NCI-H2227 (cell line): Measurements from ENCODE around the gene RNF213.
A peak's percentile ranks its signal among the peaks of the same experiment; 100 is the strongest.

Experiments used
- DNase-seq: peaks from one replicate; lab custom pipeline; 2025; ENCODE audit not compliant: unreplicated experiment; lab: John Stamatoyannopoulos, UW

Gene RNF213

DNA sequence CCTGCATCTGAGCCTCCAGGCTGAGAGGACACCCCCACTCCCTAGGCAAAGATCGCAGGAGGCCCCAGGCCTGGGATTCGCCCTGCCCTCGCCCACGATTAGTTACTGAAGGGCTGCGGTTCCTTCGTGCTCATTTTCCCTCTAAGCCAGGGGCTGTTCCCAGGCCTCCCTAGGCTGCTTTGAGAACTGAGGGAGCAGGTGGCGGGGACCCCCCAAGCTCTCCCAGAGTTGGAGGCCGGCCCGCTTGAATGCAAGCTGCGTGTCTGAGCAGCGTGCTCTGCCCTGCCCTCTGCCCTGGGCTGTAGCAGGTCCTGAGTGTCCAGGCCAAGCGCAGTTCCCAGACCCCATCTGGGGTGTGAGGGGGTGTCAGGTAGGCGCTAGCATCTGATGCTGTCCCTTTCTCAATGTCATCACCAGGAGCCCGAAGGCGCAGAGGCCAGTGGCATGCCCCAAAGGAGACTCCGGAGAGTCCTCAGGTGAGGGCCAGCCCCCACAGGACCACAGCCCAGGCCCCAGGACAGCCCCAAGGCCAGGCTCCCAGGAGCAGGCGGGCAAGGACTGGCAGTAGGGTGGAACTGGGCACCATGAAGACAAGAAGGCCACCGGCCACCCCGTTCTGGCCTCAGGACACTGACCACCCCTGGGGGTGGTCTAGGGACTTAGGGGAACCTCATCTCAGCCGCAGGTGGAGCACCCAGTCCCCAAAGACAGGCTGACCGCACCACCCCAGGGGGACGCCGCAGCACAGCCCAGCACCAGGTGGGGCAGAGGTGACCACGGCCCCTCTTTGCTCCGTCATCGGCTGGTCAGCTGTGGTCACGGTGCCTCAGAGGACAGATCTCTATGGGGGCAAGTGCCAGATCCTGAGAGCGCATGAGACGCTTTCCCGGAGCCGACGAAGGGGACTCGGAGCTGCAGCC is 169.0 kb downstream of the RNF213 start:
- DNase-seq: no peak

DNA sequence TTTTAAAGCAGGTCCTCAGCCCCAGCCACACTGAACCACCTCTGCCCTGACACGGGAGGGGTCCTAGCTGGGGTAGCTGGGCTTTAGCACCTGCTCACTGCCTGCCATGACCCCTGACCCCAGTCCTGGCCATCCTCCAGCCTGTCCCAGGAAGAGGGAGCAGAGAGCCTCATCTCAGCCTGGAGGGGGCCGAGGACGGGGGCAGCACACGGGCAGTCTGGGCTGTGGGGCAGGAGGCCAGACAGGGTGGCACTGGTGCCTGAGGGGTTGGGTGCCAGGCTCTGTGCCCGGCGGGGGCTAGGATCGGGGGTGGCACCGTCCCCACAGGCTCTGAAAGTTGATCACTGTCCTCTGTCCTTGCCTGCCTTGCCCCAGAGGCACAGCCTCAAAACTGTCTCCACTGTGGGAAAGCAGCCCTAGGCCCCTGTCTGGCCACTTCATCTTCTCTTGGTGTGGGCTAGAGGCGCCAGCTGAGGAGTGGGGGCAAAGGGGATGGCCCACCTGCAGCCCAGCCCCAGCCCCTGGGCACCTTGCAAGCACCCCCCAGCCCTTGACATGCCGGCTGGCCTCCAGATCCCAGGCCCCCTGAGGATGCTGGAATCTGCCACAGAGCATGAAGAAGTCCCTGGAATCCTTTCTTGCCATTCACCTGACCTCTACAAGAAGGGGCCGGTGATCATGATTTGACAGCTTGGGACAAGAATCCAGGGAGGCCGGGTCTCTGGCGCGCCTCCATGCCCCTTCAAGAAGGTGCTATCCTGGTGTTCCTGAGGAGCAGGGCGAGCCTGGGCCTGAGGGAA is 170.0 kb downstream of the RNF213 start:
- DNase-seq: no peak

DNA sequence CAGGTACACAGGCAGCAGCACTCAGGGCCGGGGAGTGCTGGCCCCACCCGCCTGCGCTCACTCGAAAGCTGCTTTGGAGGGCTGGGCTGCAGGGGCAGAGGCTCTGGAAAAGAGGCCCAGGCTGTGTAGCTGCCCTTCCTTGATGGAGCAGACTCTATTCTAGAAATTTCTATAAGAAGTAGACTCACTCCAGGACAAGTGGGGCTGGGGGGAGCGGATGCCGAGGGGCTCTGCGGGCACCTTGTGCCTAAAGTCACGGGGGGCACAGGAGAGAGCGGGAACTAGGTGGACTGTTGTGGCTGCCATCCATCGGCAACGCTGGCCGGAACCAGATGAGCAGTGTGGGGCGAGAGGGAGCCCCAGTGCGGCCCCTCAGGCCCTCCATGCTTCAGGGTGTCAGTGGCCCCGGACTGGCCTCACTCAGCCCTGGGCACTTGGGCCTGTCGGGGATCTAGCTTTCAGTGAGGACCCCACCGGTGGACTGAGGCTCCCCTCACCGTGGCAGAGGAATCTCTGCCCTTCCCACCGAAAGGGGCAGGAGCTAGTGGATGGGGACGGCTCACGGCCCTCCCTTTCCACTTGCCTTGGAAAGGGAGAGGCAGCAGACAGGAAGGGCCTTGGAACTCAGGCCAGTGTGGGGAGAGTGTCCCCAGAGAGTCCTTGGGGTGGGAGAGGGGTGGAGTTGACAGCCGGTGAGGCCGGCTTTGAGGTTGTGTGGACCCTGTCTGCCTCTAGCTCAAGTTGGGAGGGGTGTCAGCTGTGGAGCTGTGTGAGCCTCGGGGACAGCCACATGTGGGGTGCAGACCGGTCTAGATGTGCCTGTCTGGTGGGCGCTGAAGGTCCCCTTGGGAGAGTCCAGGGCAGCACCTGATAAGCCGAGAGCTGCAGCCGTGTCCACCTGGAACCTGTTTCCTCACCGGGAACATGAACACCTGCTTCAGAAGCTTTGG is 170.9 kb downstream of the RNF213 start:
- no peak for DNase-seq

DNA sequence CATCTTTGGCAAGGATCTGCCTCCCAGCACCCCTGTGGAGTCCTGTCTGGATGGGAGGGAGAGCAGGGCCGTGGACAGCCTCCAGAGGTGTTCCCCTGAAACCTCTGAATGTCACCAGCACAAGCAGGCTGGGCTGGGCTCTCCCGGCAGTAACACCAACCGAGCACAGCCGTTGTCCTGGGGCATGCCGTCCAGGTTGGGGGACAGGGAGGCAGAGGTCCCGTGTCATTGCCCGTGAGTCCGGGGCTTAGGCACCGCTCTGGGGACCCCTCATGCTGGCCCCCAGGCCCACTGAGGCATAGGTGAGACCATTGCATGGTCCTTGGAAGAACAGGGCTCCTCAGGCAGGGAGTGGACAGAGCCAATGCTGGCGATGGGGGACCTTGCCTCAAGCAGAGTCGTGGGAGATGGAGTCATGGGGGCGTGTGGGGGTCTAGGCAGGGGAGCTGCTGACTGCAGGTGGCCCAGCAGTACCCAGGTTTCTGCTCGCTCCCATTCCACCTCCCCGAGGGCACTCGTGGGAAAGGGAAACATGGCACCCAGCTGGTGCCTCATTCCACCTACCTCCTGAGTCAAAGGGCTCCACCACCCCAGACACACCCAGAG is 171.8 kb downstream of the RNF213 start:
- DNase-seq: no peak

DNA sequence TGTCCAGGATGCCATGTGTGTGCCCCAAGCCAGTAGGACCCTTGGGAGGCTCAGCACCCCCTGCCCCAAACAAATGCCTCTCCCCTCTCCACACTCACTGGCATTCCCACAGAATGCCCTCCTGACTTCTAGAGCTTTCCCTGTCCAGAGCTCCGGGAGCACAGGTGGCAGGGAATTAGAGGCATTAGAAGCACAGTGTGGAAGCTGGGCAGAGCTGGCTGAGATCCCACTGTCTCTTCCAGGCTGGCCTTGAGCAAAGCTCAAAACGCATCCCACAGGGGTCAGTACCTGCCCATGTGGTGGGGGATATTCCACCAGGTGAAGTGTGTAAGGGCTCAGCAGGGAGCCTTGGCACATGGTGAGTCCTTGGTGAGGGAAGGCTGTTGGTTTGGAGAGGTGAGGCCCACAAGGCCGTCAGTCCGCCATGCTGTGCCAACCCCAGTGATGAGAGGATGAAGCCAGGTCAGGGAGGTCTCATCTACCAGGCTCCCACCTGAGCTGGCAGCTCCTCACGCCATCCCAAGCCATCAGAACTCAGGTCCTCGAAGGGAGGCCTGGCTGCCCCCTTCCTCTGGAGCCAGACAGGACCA is 172.4 kb downstream of the RNF213 start:
- no peak for DNase-seq

DNA sequence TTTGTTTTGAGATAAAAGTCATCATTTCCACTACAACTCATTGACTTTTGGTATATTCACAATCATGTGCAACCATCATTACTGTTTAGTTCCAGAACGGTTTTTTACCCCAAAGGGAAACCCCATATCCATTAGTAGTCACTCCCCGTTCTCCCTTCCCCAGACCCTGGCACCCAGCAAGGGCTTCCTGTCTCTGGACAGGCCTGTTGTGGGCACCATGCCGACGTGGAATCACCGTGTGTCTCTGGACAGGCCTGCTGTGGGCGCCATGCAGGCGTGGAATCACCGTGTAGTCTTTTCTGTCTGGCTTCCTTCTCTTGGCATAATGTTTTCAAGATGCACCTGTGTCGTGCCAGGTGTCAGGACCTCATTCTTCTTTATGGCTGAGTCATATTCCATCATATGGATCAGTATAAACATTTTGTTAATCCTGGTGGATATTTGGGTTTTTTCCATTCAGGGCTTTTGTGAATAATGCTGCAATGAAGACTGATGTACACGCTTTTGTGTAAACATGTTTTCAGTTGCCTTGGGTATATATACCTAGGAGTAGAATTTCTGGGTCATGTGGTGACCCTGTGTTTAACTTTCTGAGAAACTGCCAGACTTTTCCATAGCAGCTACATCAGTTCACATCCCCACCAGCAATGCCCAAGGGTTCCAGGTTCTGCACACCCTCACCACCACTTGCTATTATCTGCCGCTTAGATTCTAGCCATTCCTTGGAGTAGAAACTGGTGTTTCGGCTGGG is 173.4 kb downstream of the RNF213 start:
- DNase-seq: no peak

DNA sequence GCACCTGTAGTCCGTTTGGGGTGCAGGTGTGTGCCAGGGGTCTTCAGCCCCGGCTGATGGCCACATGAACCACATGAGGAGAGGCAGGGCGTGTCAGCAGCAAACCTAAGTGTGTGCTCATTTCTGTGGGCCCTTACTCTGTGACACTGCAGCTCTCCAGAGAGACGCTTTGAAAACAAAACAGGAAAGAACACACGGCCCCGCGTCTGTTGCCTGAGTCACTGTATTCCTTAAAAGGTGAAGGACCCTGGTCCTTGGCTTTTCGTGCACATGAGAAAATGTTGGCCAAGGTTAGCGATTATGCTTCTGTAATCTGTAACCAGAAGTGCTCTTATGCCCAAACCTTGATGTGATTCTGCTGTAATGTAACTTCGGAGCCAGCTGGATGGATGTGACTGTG is 176.9 kb downstream of the RNF213 start:
- DNase-seq: no peak

DNA sequence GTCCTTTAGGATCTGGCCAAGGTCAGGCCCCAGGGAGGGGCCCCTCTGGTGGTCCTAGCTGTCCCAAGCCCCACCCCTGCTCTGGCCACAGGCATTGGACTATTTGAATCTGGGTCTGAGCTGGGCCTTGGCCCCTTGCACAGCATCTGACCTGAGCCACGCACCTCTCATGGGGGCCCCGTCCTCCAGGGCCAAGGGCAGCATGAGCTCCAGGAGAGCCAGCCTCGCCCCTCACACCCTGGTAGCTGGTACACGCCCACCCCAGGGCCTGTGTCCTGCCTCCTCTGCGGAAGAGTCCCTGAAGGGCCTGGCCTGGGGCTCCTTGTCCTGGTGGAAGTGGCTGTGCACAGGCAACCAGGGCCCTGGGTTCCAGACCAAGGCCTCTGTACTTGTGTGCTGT is 178.2 kb downstream of the RNF213 start:
- DNase-seq: no peak

DNA sequence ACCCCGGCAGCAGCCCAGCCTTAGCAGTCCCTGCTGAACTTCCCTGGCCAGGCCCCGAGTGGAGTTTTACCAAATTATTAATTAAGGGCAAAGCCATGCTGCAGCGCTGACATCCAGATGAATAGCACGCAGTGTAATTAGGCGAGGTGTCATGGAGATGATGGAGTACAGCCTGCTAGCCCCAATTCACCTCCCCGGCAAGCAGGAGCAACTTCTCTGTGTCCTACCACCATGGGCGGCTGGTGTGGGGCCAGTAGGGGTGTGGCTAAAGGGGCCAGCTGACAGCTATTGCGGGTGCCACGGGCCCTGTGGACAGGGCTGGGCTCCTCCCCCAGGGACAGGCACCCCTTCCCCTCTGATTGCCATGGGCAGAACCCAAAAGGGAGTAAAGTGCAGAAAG is 178.8 kb downstream of the RNF213 start:
- no peak for DNase-seq

DNA sequence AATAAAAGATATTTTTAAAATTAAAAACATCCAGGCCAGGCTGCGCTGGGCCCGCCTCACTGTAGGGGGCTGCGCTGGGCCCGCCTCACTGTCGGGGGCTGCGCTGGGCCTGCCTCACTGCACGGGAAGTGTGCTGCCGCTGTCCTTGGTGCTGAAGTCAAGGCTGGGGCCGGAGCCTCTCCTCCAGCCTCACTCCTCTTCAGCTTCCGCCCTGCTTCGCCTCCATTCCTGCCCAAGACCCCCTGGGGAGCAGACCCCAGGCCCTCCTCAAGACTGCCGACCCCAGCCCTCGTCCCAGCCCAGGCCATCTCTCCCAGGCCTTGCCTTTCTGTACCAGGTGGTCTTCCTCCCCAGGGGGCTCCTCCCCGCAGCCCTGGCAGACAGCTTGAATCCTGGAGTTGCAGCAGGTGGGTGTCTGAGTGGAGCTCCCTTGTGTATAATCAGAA is 180.5 kb downstream of the RNF213 start:
- DNase-seq: no peak

DNA sequence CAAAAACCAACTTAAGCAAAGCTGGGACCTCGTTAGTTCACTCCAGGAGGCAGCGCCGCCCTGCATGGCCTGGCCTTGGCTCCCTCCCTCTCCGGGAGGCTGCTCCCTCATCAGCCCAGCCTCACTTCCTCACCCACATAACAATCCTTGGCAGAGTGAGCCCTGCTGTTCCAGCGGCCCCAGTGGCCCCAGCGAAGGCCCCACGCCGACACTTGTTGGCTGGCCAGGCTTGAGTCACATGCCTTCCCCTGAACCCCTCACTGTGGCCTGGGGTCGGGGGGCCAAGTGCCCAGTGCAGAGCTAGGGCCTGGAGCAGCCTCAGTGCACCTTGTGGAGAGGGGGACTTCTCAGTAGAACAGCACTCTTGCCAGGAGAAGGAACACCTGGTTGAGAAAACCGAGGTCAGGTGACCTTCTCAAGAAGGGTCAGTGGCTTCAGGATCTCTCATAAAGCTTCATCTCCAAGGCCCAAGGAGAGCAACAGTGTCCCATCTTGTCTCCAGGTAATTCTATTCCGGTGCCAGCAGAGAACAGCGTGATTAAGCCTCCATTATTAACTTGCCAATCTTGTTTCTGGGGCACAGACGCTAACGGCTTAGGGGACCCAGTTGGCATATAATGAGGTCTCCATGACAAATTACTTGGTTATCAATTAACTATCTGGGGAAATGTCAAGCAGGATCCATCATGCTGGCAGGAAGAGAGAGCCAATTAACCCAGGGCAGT is 181.1 kb downstream of the RNF213 start:
- no peak for DNase-seq

DNA sequence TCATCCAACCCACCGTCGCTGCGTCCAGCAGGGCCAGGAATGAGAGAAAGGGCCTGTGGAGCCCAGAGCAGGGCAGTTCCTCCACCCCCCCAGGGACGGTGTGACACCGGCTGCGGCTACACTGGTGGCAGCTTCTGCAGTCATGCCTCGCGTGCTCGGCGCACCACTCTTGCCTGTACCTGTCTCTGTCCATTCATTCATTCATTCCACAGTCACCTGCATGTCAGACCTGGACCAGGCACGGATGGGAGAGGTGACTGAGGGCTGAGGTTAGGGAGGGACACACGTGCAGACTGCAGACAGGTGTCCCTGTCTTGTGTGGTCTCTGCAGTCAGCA is 181.6 kb downstream of the RNF213 start:
- DNase-seq: no peak

DNA sequence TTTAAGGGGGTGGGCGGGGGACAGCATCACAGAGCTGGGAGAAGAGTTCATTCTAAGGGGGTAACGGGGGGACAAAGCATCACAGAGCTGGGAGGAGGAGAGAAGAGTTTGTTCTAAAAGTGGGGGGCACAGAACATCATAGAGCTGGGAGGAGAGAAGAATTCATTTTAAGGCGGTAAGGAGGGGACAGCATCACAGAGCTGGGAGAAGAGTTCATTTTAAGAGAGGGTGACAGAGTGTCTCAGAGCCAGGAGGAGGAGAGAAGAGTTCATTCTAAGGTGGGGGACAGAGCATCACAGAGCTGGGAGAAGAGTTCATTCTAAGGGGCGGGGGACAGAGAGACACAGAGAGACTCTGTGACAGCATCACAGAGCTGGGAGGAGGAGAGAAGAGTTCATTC is 182.1 kb downstream of the RNF213 start:
- no peak for DNase-seq

DNA sequence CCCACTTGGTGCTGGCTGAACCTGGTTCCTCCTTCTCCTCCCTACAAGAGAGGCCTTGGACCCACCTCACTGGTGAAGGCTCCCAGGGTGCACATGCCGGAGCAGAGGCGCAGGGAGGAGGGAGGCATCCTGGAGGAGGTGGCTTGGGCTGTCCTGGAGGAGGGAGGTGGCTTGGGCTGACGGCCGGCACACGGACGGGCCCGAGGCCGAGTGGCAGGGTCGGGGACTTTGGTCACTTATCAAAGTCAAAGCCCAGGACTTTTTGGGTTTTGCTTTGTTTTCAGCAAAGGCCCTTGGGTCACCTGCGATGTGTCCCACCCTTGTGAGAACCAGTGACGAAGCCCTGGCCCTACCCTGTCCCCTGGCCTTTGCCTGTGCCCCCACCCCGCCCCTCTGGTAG is 182.8 kb downstream of the RNF213 start:
- DNase-seq: no peak

DNA sequence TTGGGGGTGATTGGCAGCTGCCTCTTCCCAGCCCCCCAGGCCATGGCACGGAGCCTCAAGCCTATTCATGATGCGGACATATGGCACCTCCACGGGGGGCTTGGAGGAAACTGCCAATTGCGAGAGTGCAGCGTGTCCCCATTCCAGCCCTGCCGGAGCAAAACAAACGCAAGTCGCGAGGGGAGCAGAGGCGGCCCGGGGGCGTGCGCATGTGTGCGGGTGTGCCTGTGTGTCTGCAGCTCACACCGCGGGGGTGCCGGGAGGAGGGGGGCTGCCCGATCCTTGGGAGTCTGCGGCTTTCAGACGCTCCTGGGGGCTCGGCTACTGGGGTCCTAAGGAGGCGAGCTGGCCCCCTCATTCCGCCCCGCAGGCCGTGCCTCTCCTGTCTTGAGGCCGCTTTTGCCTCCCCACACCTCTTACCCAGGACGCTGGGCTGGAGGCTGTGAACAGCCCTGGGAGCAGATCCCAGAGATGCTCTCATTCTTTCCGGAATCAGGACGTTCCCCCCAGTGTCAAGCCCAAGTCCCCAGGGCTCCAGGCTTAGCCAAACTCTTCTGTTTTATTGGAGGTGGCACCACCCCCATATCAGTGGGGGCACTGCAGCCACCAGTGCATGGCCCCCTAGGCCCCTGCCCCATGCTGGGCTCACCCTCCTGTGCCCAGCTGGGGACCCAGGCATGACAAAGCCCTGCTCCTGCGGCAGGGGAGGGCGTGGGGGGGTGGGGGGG is 183.4 kb downstream of the RNF213 start:
- DNase-seq: peak; percentile 65

DNA sequence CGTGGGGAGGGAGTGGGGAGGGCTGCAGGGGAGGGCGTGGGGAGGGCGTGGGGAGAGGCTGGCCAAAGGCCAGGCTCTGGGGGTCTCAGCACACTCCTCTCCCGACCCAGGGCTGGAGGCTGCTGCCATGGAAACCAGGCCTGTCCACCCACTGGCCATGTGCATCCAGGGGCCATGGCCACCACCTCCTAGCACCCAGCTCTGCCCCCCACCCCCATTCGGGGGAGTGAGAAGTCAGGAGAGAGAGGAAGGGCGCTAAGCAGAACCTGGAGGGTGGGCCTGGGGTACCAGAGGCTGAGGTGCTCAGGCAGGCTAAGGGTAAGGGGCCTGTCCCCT is 184.0 kb downstream of the RNF213 start:
- no peak for DNase-seq

DNA sequence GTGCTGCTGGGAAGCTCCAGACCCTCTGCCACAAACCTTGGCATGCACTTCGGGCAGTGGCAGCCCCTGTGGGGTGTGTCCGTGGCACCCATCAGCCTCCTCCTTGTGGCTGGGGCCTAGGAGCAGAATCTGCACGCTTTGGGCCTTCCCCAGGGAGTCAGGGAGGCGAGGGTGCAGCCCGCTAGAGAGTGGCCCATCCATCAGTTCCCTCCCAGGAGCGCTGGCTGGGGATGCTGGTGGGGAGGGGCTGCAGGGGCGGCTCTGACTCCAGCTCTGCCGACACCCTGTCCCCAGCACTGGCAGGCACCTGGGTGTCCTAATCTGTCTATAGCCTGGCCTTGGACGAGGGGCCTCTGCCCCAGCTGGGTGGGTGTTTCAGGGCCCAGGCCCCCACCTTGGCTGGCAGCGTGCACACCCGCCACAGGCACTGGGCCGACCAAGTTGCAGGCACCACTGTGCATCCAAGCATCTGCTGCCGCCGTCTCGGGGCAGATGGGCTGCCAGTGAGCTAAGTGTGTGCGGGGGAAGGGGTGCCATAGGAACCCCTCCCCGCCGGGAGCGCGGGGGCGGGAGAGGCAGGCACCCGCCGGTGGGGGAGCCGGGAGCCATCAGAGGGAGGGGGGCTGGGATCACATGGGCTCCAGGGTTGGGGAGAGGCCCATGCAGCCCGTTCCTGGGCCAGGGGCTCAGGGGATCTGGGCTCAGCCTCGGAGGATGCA is 184.5 kb downstream of the RNF213 start:
- DNase-seq: no peak

DNA sequence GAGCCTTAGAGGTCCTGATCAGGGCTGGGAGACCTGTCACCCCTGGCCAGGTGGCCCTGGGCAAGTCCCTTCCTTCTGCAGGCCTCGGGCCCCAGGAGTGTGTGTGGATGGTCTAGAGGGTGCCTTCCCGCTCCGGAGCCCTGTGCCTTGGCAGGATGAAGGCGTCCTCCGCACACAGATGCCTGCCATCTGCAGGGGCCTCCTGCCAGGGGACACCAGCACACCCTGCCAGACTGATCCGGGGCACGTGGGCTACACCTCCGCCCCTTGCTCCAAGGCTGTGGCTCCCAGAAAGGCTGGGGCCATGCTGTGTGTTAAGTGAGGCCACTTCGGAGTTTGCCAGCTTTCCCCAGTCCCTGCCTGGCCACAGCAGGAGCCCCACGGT is 185.1 kb downstream of the RNF213 start:
- DNase-seq: no peak
